Measurements from ENCODE around the gene LMX1B.

GRCh38 chr9:126684965-126685465, 71.3 kb downstream of the LMX1B start:
- TF ChIP-seq POLR2AphosphoS5 (IDR thresholded peaks at IDR 0.05): no peak
- TF ChIP-seq CTCF (IDR thresholded peaks at IDR 0.05): no peak

Data from stomach (tissue), 4 donors.